CD4-positive, alpha-beta memory T cell (primary cell): Measurements from ENCODE around the gene GAB2. TPM values are rescaled to one million over a fixed set of nuclear protein-coding genes. Genes with fewer than 3 reads are reported as not detected.
"Not testable (repeated sequence)": the region's sequence is repeated elsewhere in the genome, so short reads cannot be mapped to it uniquely, and the experiment has no call there.

Source experiments
- CTCF ChIA-PET: fragments of 350-600 bp; sonication (Branson Sonifier 250); formaldehyde crosslinking; loops from one replicate; lab custom pipeline; 2021; ENCODE audit warnings: inconsistent platforms; ENCODE audit not compliant: partially characterized antibody; lab: Charles Lee
- POLR2A ChIA-PET: fragments of 350-600 bp; sonication (Branson Sonifier 250); formaldehyde crosslinking; loops from one replicate; lab custom pipeline; 2021; ENCODE audit not compliant: partially characterized antibody; lab: Charles Lee
- DNase-seq, 5 donors: peaks; one replicate each; pipeline versions ENCODE4 v3.0.0 to v3.0.0-alpha.2; 2020 to 2022; ENCODE audit warnings: mixed read lengths in 1 of 5
- H3K27ac ChIP-seq: one replicate; pipeline ENCODE4 v1.7.0; 2013; ENCODE audit warnings: low read depth, low read length
- H3K27me3 ChIP-seq: 2 replicates; pipeline ENCODE4 v1.7.0; 2013; ENCODE audit warnings: mild to moderate bottlenecking, low read length, moderate library complexity; ENCODE audit not compliant: insufficient read depth
- H3K36me3 ChIP-seq: 2 replicates; pipeline ENCODE4 v1.7.0; 2013; ENCODE audit warnings: mild to moderate bottlenecking, low read length, moderate library complexity; ENCODE audit not compliant: insufficient read depth
- H3K4me1 ChIP-seq: 2 replicates; pipeline ENCODE4 v1.7.0; 2013; ENCODE audit warnings: mild to moderate bottlenecking, low read length, moderate library complexity; ENCODE audit not compliant: insufficient read depth
- H3K4me3 ChIP-seq, 2 donors: one replicate each; pipeline ENCODE4 v1.7.0; 2013; ENCODE audit warnings: low read length in 2 of 2, mild to moderate bottlenecking in 1 of 2
- H3K9me3 ChIP-seq, 2 donors: one replicate each; pipeline ENCODE4 v1.7.0; 2013; ENCODE audit warnings: low read length in 2 of 2, control low read depth in 1 of 2; ENCODE audit not compliant: control insufficient read depth in 1 of 2
- H3K27ac Mint-ChIP-seq, 7 donors: one replicate each; pipeline ENCODE4 v1.8.0; 2020 to 2021; ENCODE audit warnings: mixed read lengths in 7 of 7, mild to moderate bottlenecking in 6 of 7, inconsistent platforms in 3 of 7, moderate library complexity in 3 of 7
- H3K27me3 Mint-ChIP-seq, 2 donors: one replicate each; pipeline ENCODE4 v1.8.0; 2020 to 2021; ENCODE audit warnings: mixed read lengths in 2 of 2
- H3K36me3 Mint-ChIP-seq, 2 donors: one replicate each; pipeline ENCODE4 v1.8.0; 2020 to 2021; ENCODE audit warnings: mixed read lengths in 2 of 2, inconsistent platforms in 1 of 2, mild to moderate bottlenecking in 1 of 2
- H3K4me1 Mint-ChIP-seq, 4 donors: one replicate each; pipeline ENCODE4 v1.8.0; 2020 to 2021; ENCODE audit warnings: mixed read lengths in 4 of 4, mild to moderate bottlenecking in 1 of 4
- H3K4me3 Mint-ChIP-seq, 8 donors: one replicate each; pipeline ENCODE4 v1.8.0; 2020 to 2021; ENCODE audit warnings: mixed read lengths in 8 of 8, mild to moderate bottlenecking in 7 of 8, moderate library complexity in 6 of 8, inconsistent platforms in 3 of 8
- H3K9me3 Mint-ChIP-seq, 8 donors: one replicate each; pipeline ENCODE4 v1.8.0; 2020 to 2021; ENCODE audit warnings: mixed read lengths in 8 of 8, mild to moderate bottlenecking in 5 of 8, inconsistent platforms in 3 of 8, moderate library complexity in 1 of 8
- intact Hi-C: fragments of 100-400 bp; cut with micrococcal nuclease; formaldehyde crosslinking; loops from one replicate; pipeline ENCODE4 v1.15.1; 2023
- polyA plus RNA-seq, 2 donors: library from polyadenylated mRNA; unstranded; fragments of 300-500 nt; fragmentation: Illumina TruSeq; gene quantifications; one replicate each; pipeline ENCODE4 v1.2.3, GENCODE V29; 2021
- total RNA-seq, 2 experiments: library from RNA; stranded (reverse); gene quantifications; one replicate each; pipeline ENCODE4 v1.2.3, GENCODE V29; 2021

The GAB2 gene
- total and polyA plus RNA-seq, 4 experiments from 2014 or later = 0.05 to 6.7 (median 3.1) TPM

DNA sequence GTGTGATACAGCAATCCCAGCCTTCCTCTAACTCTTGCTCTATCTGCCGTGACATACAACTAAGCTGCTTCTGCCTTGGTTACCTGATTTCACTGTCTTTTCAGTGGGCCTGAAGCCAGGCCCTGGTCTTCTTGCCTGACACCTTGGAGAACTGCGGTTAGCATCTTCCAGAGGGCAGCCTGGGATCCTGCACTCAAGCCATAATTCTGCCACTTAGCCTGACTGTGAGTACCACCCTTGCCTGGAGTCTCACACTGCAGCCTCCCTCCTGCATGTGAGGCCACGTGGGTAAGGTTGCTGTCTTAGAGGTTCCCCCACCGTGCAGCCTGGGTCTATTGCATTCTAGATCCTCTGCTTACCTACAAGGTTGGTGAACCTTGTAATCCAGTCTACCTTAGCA is 193.1 kb downstream of the GAB2 start:
- peaks cover 0 to 7% (median 1%) of the 10 kb centered on the region in 4 donors for H3K4me1 Mint-ChIP-seq
- POLR2A ChIA-PET = no interaction called here
- H3K27me3 Mint-ChIP-seq = no peaks in the 10 kb centered on the region
- DNase-seq = no peak
- H3K27ac ChIP-seq = no peak overlapping the region
- H3K9me3 ChIP-seq = no peaks in the 10 kb centered on the region
- intact Hi-C loops = no loop called here
- H3K27me3 ChIP-seq = no peaks in the 10 kb centered on the region
- CTCF ChIA-PET = interaction anchor here (0.7 kb wide), 1 partner anchor 340 kb away, joined by 3 read pairs; no protein-coding TSS in a partner anchor
- H3K36me3 Mint-ChIP-seq = peaks cover 10 to 26% of the 10 kb centered on the region in 2 donors
- H3K27ac Mint-ChIP-seq = peak overlapping the region in 2 of 7 donors; percentile 19 to 20
- H3K4me3 Mint-ChIP-seq = no peak overlapping the region
- no peaks in the 10 kb centered on the region for H3K9me3 Mint-ChIP-seq
- no peaks in the 10 kb centered on the region for H3K4me1 ChIP-seq
- no peak overlapping the region for H3K4me3 ChIP-seq
- peaks cover 12% of the 10 kb centered on the region for H3K36me3 ChIP-seq

DNA sequence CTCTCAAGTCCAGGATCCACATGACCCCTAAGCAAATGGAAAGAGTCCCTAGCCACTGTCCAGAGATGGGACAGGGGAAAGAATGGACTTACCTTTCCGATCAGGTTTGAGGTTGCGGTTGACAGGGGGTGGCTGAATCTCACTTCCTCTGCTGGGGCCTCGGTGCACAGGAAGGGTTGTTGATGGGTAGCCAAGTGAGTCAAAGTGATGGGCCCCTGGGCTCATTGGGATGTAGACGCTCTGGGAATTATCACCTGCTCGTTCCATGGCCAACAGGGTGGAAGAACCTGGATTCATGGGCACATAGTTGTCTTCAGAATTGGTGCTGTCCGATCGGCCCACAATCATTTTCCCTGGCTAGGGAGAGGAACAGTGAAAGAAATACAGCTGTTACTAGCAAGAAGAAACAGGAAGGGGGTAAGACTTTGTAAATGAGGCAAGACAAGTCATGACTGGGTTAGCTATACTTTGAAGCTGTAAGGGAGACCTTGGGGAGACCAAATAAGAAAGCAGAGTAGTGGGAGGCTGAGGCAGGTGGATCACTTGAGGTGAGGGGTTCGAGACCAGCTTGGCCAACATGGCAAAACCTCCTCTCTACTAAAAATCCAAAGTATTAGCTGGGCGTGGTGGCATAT is 194.2 kb downstream of the GAB2 start:
- no peak overlapping the region for H3K27ac ChIP-seq
- CTCF ChIA-PET = no interaction called here
- intact Hi-C loops = no loop called here
- Mint-ChIP-seq H3K4me3 (no peak overlapping the region), H3K27ac (peak overlapping the region in 1 of 7 donors; percentile 70), H3K9me3 (no peaks in the 10 kb centered on the region), H3K27me3 (no peaks in the 10 kb centered on the region), H3K36me3 (peaks cover 13 to 29% of the 10 kb centered on the region in 2 donors), H3K4me1 (peaks cover 0 to 7% (median 1%) of the 10 kb centered on the region in 4 donors)
- no peaks in the 10 kb centered on the region for H3K27me3 ChIP-seq
- no peak for DNase-seq
- peaks cover 12% of the 10 kb centered on the region for H3K36me3 ChIP-seq
- no peaks in the 10 kb centered on the region for H3K9me3 ChIP-seq
- POLR2A ChIA-PET = no interaction called here
- no peak overlapping the region for H3K4me3 ChIP-seq
- H3K4me1 ChIP-seq = no peaks in the 10 kb centered on the region

DNA sequence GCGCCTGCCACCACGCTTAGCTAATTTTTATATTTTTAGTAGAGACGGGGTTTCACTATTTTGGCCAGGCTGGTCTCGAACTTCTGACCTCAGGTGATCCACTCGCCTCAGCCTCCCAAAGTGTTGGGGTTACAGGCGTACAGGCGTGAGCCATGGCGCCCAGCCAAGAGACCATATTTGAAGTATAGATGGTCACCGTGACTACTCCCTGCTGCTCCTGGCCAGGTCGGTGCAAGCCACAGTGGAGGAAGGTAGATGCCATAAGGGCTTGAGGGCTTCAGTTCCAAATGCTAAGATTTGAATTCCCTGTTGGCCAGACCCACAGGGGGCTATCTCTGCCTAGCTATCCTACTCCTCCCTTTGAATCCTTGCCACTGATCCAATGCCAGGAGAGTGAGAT is 194.9 kb downstream of the GAB2 start:
- H3K4me3 ChIP-seq, H3K4me1 ChIP-seq, DNase-seq, H3K27ac ChIP-seq, intact Hi-C loops, POLR2A ChIA-PET, H3K9me3 Mint-ChIP-seq, H3K27me3 Mint-ChIP-seq, CTCF ChIA-PET, H3K27ac Mint-ChIP-seq, H3K4me1 Mint-ChIP-seq, H3K27me3 ChIP-seq, H3K9me3 ChIP-seq, H3K4me3 Mint-ChIP-seq: not testable (repeated sequence)
- H3K36me3 ChIP-seq = peaks cover 12% of the 10 kb centered on the region
- peaks cover 14 to 32% of the 10 kb centered on the region in 2 donors for H3K36me3 Mint-ChIP-seq

DNA sequence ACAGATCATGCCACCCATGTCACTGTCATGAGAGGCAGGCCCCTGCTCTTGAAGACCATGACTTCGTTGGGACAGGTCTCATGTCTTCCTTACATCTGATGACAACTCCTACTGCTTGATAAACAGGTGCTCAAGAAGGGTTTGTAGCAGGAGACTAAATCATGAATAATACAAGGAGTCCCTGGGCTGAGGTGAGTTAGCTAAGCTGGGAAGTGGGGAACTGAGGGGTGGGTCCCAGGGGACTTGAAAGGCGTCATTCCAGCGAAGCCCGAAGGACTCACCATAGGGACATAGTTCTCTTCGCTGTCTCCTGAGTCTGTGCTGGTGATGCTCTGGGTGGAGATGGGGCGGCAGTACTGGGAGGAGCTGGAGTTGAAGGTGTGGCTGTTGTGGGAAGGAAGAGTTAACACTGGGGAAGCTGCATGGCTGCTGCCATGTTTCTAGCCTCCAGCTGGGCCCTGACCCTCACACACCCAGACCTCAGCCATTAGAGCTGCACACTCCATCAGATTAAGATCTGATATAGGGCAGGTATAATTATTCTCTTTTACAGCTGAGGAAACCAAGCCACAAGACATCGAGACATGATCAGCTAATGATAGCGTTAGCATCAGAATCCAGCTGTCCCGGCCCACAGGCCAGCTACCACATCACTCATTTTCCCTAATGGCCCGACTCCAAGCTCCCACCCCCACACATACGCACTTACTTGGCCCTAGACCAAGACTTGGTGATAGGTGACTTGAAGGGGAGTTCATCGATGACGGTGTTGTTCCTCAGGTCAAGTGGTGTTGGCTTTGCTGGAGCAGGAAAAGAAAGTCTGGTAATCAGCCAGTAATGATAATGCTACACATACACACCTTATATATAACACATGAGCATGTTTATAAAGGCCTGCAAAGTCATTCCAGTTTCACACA is 196.0 kb downstream of the GAB2 start:
- Mint-ChIP-seq H3K9me3 (no peaks in the 10 kb centered on the region), H3K4me3 (no peak overlapping the region), H3K27me3 (no peaks in the 10 kb centered on the region), H3K27ac (peak overlapping the region in 3 of 7 donors; percentile 31 to 78 (median 38)), H3K36me3 (peaks cover 20 to 39% of the 10 kb centered on the region in 2 donors), H3K4me1 (peaks cover 0 to 7% (median 2%) of the 10 kb centered on the region in 4 donors)
- intact Hi-C loops = no loop called here
- no peak overlapping the region for H3K27ac ChIP-seq
- no peak overlapping the region for H3K4me3 ChIP-seq
- ChIA-PET POLR2A (no interaction called here), CTCF (no interaction called here)
- H3K9me3 ChIP-seq = no peaks in the 10 kb centered on the region
- H3K4me1 ChIP-seq = no peaks in the 10 kb centered on the region
- peaks cover 12% of the 10 kb centered on the region for H3K36me3 ChIP-seq
- no peak for DNase-seq
- no peaks in the 10 kb centered on the region for H3K27me3 ChIP-seq

DNA sequence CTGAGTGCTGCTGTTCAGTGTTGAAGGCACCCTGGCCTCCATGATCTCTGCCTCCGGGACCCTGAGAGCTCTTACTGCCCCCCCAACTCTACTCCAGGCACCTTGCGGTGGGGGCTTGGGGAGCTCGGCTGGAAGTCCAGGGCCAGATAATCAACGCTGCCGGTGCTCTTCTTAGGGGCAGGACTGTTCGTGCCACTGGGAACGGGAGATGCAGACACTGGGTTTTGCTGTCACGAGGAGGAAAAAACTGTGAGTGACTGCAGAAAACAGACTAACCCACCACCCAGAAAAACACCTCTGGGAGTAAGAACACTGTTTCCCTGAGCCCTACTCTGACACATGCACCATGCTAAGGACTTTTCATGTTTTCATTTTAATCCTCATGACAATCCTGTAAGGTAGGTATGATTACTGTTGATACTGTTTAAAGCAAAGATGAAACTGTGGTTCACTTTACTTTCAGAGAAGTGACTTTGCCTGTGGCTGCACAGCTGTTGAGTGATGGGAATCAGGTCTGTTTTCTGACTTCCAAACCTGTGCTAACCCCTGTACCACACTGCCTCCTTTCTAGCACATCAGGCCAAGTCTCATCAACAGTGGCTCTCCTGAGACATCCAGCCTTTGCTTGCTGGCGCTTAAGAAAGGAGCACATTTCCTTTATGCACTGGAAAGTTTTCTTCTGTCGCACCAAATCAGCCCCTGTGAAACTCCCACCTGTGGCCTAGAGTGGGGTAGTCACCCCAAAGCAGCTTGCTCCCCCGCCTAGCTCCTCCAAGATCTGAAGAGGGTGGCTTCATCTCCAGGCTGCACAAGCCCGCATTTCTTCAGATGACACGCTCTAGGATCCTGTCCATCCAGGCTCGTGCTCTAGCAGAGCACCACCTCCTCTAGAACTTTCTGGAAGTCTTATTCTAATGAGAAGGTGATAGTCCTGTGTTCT is 197.1 kb downstream of the GAB2 start:
- CTCF ChIA-PET = no interaction called here
- POLR2A ChIA-PET = no interaction called here
- no peaks in the 10 kb centered on the region for H3K9me3 Mint-ChIP-seq
- peaks cover 0 to 7% (median 2%) of the 10 kb centered on the region in 4 donors for H3K4me1 Mint-ChIP-seq
- no peak overlapping the region for H3K4me3 Mint-ChIP-seq
- no peak for DNase-seq
- H3K4me1 ChIP-seq = no peaks in the 10 kb centered on the region
- H3K9me3 ChIP-seq = no peaks in the 10 kb centered on the region
- H3K36me3 ChIP-seq = peaks cover 12% of the 10 kb centered on the region
- H3K27ac Mint-ChIP-seq = peak overlapping the region in 5 of 7 donors; percentile 7 to 83 (median 35)
- H3K36me3 Mint-ChIP-seq = peaks cover 22 to 41% of the 10 kb centered on the region in 2 donors
- intact Hi-C loops = no loop called here
- no peaks in the 10 kb centered on the region for H3K27me3 Mint-ChIP-seq
- H3K27ac ChIP-seq = no peak overlapping the region
- no peaks in the 10 kb centered on the region for H3K27me3 ChIP-seq
- H3K4me3 ChIP-seq = no peak overlapping the region

DNA sequence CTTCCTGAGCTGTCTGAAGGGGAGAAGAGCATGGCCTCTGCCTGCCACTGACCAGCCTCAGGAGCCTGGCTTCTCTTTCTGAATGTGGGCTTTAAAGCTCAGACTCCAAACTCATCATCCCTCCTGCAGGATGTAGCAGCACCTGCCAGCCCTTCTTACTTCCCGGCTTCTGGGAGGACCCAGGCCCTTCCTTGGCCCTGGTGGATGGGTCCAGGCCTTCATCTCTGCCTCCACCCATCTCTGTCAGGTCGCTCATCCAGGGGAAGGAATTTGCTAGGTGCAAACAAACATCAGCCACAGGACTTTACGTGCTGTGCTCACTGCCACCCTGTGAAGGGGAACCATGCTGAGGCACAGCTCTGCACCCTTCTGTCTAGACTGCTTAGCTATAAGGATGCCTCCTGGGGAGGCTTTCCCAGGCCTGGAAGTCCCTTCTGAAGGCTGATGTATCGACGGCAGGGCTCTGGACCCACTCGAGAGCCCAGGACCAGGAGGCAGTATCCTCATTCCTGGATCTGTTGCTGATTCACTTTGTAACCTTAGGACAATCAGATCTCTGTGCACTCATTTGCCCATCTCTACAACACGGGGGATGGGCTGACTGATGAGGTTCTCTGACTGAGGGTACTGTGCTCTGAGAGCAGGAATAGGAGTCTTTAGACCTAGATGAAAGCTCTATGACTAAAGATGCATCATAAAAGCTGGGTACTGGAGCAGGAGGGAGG is 198.0 kb downstream of the GAB2 start:
- Histone ChIP-seq H3K4me1 (no peaks in the 10 kb centered on the region), H3K9me3 (no peaks in the 10 kb centered on the region), H3K27ac (no peak overlapping the region), H3K36me3 (peaks cover 12% of the 10 kb centered on the region), H3K27me3 (no peaks in the 10 kb centered on the region), H3K4me3 (no peak overlapping the region)
- no peaks in the 10 kb centered on the region for H3K27me3 Mint-ChIP-seq
- H3K4me1 Mint-ChIP-seq = peaks cover 0 to 7% (median 2%) of the 10 kb centered on the region in 4 donors
- H3K27ac Mint-ChIP-seq = peak overlapping the region in 3 of 7 donors; percentile 24 to 74 (median 62)
- H3K4me3 Mint-ChIP-seq = no peak overlapping the region
- intact Hi-C loops = no loop called here
- H3K9me3 Mint-ChIP-seq = no peaks in the 10 kb centered on the region
- ChIA-PET POLR2A (no interaction called here), CTCF (no interaction called here)
- DNase-seq = no peak
- H3K36me3 Mint-ChIP-seq = peaks cover 22 to 37% of the 10 kb centered on the region in 2 donors
